ENCODE results near the gene C4BPA. TPM values are rescaled to one million over a fixed set of nuclear protein-coding genes. Genes with fewer than 3 reads are reported as not detected.

The C4BPA gene
- total RNA-seq, 1 donor from 2014 or later = not detected

DNA sequence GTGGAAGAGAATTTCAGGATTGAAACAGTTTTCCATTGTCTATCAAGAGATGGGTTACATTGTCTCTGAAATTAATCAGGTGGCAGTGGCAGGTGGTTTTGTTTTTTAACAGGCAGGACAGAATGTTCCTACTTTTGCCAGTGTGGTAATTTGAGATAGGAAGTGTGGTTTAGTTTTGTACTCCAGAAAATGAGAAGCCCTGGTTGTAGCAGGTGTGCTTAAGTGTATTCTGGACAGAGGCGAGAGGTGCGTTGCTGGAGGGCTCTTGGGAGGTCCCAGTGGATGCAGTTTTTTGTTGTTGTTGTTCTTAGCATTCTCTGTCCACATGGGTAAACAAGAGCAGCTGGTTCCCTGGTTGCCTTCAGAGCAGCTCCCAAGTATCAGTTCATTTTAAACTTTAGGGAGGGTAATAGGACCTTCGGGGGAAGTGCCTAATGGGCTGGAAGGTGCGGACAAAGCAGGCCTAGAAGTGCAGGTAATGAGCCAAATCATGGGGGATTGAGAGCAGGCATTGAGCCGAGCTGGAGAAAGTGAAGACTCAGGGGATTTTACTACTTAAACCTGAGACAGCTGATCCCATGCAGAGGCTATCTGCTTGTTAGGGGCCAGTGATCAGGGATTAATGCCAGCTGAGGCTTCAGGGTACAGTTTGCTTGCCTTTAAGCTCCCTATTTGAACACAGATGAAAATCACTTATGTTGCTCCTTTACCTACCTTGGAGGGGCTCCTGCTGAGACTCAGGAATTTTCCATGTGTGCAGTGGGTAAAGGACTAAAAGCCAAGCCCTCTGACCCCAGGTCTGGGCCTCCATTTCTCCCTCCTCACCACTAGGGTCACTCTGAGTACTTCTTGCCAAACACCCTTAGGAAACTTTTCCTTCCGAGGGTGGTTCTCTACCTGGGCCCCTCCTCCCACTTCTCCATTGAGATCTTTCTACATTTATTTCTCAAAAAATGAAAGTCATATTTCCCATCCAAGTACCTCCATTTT, 44.9 kb upstream of the C4BPA start:
- Mint-ChIP-seq H3K4me1 (ENCODE audit: low read depth) (no peaks in the 10 kb centered on the region), H3K36me3 (ENCODE audit: low read depth) (peaks cover 26% of the 10 kb centered on the region), H3K27me3 (ENCODE audit: low read depth) (no peaks in the 10 kb centered on the region), H3K4me3 (ENCODE audit: unreplicated experiment) (no peak overlapping the region), H3K9me3 (ENCODE audit: low read depth) (no peaks in the 10 kb centered on the region), H3K27ac (ENCODE audit: unreplicated experiment) (no peak overlapping the region)
- no peak for DNase-seq (ENCODE audit: low spot score)
- TF ChIP-seq, protein P1, sequence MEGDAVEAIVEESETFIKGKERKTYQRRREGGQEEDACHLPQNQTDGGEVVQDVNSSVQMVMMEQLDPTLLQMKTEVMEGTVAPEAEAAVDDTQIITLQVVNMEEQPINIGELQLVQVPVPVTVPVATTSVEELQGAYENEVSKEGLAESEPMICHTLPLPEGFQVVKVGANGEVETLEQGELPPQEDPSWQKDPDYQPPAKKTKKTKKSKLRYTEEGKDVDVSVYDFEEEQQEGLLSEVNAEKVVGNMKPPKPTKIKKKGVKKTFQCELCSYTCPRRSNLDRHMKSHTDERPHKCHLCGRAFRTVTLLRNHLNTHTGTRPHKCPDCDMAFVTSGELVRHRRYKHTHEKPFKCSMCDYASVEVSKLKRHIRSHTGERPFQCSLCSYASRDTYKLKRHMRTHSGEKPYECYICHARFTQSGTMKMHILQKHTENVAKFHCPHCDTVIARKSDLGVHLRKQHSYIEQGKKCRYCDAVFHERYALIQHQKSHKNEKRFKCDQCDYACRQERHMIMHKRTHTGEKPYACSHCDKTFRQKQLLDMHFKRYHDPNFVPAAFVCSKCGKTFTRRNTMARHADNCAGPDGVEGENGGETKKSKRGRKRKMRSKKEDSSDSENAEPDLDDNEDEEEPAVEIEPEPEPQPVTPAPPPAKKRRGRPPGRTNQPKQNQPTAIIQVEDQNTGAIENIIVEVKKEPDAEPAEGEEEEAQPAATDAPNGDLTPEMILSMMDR (IDR thresholded peaks at IDR 0.05) = no peak

GRCh38 chr1:207059881-207060280, 44.2 kb upstream of the C4BPA start:
- DNase-seq (ENCODE audit: low spot score) = no peak
- no peaks in the 10 kb centered on the region for H3K9me3 Mint-ChIP-seq (ENCODE audit: low read depth)
- no peaks in the 10 kb centered on the region for H3K27me3 Mint-ChIP-seq (ENCODE audit: low read depth)
- no peak overlapping the region for H3K27ac Mint-ChIP-seq (ENCODE audit: unreplicated experiment)
- no peak overlapping the region for H3K4me3 Mint-ChIP-seq (ENCODE audit: unreplicated experiment)
- peaks cover 27% of the 10 kb centered on the region for H3K36me3 Mint-ChIP-seq (ENCODE audit: low read depth)
- TF ChIP-seq, protein P1 (IDR thresholded peaks at IDR 0.05) = no peak
- no peaks in the 10 kb centered on the region for H3K4me1 Mint-ChIP-seq (ENCODE audit: low read depth)

DNA sequence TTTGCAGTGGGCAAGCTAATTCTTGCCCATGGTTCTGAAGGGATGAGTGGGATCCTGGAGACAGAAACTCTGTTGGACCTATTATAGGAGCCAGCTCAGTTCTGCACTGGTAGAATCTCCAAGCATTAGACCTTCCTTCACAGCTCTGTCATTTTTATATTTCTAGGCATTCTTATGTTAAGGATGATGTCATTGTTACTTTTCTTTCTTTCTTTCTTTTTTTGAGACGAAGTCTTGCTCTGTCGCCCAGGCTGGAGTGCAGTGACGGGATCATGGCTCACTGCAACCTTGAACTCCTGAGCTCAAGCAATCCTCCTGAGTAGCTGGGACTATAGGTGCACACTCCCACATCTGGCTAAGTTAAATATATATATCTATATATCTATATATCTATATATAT, 43.4 kb upstream of the C4BPA start:
- TF ChIP-seq, protein P1 (IDR thresholded peaks at IDR 0.05) = no peak
- no peak overlapping the region for H3K4me3 Mint-ChIP-seq (ENCODE audit: unreplicated experiment)
- DNase-seq (ENCODE audit: low spot score) = no peak
- H3K27ac Mint-ChIP-seq (ENCODE audit: unreplicated experiment) = no peak overlapping the region
- peaks cover 31% of the 10 kb centered on the region for H3K36me3 Mint-ChIP-seq (ENCODE audit: low read depth)
- H3K9me3 Mint-ChIP-seq (ENCODE audit: low read depth) = no peaks in the 10 kb centered on the region
- no peaks in the 10 kb centered on the region for H3K4me1 Mint-ChIP-seq (ENCODE audit: low read depth)
- H3K27me3 Mint-ChIP-seq (ENCODE audit: low read depth) = no peaks in the 10 kb centered on the region

GRCh38 chr1:207062058-207062457, 42.0 kb upstream of the C4BPA start:
- no peak overlapping the region for H3K4me3 Mint-ChIP-seq (ENCODE audit: unreplicated experiment)
- no peaks in the 10 kb centered on the region for H3K4me1 Mint-ChIP-seq (ENCODE audit: low read depth)
- H3K27ac Mint-ChIP-seq (ENCODE audit: unreplicated experiment) = no peak overlapping the region
- H3K27me3 Mint-ChIP-seq (ENCODE audit: low read depth) = no peaks in the 10 kb centered on the region
- no peak for DNase-seq (ENCODE audit: low spot score)
- no peaks in the 10 kb centered on the region for H3K9me3 Mint-ChIP-seq (ENCODE audit: low read depth)
- peaks cover 34% of the 10 kb centered on the region for H3K36me3 Mint-ChIP-seq (ENCODE audit: low read depth)
- TF ChIP-seq, protein P1 (IDR thresholded peaks at IDR 0.05) = no peak

- no peaks in the 10 kb centered on the region for H3K4me1 Mint-ChIP-seq (ENCODE audit: low read depth)
- no peak overlapping the region for H3K4me3 Mint-ChIP-seq (ENCODE audit: unreplicated experiment)
- DNase-seq (ENCODE audit: low spot score) = no peak
- no peak overlapping the region for H3K27ac Mint-ChIP-seq (ENCODE audit: unreplicated experiment)
- no peaks in the 10 kb centered on the region for H3K27me3 Mint-ChIP-seq (ENCODE audit: low read depth)
- TF ChIP-seq, protein P1 (IDR thresholded peaks at IDR 0.05) = no peak
- H3K36me3 Mint-ChIP-seq (ENCODE audit: low read depth) = peaks cover 41% of the 10 kb centered on the region
- no peaks in the 10 kb centered on the region for H3K9me3 Mint-ChIP-seq (ENCODE audit: low read depth)
Observed at GRCh38 chr1:207063014-207063413, 41.0 kb upstream of the C4BPA start.
